NOMO-1 (cell line): ENCODE measurements around the gene HCN4.
A peak's percentile ranks its signal among the peaks of the same experiment; 100 is the strongest.

ENCODE experiments used
- DNase-seq, 2 experiments: peaks; one replicate each; lab custom pipeline; 2025; ENCODE audit not compliant: unreplicated experiment in 2 of 2; lab: John Stamatoyannopoulos, UW

The HCN4 gene

DNA sequence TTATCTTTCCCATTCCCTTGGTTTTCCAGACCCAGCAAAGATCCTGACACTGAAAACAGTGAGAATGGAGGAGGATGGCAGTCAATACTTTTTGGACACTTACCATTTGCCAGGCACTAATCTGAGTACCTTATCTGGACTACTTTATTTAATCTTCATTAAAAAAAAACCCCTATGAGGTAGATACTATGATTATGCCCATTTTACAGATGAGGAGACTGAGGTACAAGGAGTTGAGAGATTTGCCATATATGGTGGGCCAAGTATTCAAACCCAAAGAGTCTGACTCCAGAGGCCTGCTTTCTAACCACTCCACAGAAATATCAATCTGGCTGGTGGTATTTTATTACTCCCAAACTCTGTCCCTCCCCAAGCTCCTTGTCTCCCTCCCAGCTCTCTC lies 19.6 kb downstream of the HCN4 start:
- no peak for DNase-seq

- peak; percentile 25 to 36 for DNase-seq
Observed at GRCh38 chr15:73346735-73347312, 21.9 kb downstream of the HCN4 start.

DNA sequence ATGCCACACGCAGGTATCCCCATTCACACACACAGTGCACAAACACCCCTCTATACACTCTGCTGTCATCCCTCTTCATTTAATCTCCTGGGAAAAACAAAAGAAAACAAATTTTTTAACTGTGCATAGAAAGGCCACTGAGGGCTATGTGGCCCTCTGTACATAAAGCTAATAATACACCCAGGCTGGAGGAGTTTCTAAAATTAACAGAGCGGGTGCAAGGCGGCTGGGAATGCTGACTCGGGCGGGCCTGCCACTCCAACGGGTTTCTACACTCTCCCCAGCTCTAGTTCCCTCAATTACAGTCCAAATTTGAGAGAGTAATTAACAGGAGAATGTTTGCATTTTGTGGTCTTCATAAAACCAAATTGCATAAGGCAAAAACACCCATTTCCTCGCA lies 23.1 kb downstream of the HCN4 start:
- DNase-seq = no peak

DNA sequence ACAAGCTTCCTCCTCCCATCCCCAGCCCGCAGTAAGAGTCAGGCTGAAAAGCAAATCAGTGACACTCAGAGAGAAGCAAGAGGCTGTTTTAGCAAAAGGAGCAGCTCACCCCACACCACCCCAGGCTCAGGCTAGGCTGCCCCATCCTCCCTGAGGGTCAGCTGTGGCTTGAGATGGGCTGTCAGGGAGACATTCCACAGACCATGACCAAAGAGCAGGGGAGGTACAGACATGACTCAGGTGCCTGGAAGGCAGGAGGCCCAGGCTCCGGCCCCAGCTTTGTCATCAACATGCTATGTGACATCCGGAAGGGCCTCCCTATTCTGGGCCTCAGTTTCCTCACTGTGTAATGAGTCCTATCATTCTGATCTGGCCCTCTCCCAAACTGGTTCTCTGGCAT lies 24.7 kb downstream of the HCN4 start:
- DNase-seq = no peak

DNA sequence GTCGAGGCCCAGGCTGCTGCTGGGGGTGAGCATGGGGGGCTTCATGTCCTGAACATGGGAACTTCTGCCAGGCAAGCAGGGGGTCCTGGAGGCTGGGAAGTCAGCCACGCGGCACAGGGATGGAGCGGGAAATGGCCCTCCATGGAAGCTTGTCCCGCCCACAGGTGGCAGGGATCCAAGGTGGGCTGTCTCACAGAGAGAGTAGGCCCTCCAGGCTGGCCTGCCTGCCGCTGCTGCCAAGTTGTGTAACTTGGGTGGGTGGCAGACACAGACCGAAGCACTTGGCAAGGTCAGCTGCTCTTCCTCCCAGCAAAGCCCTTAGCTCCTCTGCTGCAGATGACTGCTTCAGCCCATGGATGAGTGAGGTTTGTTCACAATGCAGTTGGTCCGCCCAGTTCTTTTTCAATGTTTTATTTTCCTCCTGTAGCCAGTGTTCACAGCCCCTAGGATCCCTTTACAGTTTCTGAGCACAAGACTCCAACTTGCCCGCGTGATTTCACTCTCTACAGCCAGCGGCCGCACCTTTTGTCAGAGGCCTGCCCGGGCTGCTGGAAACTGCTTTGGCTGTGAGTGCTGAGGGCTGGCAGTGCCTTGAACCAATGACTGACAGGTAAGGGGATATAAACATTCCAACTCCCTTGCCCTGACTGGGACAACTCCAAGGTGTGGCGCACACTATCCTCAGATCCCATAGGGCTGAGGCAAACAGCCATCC lies 26.7 kb downstream of the HCN4 start:
- DNase-seq = no peak

- DNase-seq = no peak
Observed at GRCh38 chr15:73340502-73341192, 28.1 kb downstream of the HCN4 start.

GRCh38 chr15:73338606-73339374 lies 30.0 kb downstream of the HCN4 start:
- no peak for DNase-seq

DNA sequence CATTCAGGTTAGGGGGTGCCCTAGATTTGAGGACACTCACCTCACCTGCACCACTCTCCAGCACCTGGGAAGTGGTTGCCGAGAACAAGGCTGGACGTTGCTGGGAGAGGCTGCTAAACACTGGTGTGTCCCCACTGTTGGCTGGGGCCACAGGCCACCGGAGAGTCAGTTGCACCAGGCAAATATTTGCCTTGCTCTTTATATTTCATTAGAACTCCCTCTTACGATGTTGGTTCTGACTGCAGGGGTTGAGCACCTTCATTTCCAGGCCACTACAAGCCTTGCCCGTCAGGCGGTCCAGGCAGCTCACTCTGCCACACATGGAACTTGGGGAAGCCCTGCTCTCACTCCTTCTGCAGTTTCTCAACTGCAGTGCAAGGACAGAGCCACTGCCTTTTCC lies 30.7 kb downstream of the HCN4 start:
- no peak for DNase-seq

DNA sequence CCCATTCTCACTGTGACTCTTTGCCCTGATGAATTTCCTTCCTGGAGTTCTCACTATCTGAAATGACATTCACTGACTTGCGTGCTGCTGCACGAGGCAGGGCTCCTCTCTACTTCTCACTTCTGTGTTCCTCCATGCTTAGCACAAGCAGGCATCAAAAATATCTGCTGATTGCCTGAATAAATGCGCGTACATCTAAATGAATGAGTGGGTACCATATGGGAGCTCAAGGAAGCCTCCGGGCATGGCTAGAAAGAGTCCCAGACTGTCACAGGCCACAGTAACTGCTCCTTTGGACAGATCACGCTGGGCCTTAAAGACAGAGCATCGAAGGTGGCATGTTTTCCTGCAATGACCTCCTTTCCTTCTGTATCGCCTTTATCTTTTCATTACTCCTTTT lies 31.6 kb downstream of the HCN4 start:
- DNase-seq = no peak

- no peak for DNase-seq
Observed at GRCh38 chr15:73336756-73337155, 32.0 kb downstream of the HCN4 start.

GRCh38 chr15:73335471-73335870 lies 33.3 kb downstream of the HCN4 start:
- no peak for DNase-seq

DNA sequence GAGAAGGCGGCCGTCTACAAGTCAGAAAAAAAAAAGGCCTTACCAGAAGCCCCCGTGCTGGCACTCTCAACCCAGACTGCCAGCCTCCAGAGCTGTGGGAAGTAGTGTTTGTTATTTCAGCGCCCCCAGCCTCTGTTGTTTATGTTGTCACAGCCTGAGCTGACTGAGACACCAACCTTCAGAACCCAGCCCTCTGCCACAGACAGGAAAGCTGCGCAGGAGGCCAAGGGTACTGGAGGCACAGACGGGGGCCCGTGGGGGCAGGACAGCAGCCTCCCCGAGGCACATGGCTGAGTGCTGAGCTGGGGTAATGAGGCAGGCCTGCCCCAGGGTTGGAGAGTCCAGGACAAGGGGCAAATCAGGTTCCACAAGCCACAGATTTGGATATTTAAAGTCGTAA lies 33.7 kb downstream of the HCN4 start:
- no peak for DNase-seq

- no peak for DNase-seq
Observed at GRCh38 chr15:73334086-73334485, 34.7 kb downstream of the HCN4 start.

DNA sequence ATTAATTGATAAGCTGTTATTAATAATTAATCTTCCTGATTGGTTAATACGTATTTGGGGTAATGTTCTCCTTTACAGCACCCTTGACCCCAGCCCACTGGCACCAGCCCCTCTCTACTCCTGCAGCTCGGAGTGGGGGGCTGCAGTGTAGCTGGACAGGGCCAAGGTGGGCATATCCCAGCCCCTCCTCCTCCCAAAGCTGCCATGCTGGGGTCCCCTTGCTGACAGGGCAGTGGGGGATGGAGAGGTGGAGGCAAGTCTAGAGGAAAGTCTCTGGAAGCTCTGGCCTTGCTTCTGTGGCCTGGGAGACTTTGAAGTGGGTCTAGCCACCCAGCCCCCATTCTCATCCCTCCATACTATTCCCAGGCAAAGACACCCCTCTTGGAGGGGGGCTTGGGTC lies 35.8 kb downstream of the HCN4 start:
- DNase-seq = no peak

- DNase-seq = no peak
Observed at GRCh38 chr15:73331991-73332925, 36.5 kb downstream of the HCN4 start.

- DNase-seq = no peak
Observed at GRCh38 chr15:73331501-73331900, 37.3 kb downstream of the HCN4 start.

GRCh38 chr15:73330206-73331051 lies 38.3 kb downstream of the HCN4 start:
- DNase-seq = no peak

GRCh38 chr15:73329501-73330200 lies 39.1 kb downstream of the HCN4 start:
- DNase-seq = no peak

DNA sequence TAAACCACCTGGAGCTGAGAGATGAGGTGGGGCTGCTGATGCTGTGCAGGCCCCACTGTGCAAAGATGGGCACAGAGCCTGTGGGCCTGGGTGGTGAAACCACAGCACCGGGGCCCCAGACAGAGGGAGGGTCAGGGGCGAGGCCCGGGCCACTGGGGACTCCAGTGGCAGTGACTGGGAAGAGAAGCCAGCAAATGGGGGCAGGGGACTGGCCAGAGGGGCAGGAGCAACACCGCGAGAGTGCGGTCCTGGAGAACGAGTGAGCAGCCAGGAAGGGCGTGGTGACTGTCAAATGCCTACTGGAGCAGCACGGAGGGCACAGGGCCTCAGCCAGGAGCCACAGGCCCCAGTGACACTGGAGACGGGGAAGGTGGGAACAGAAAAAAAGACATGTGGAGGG lies 39.8 kb downstream of the HCN4 start:
- DNase-seq = no peak
